Omental fat pad (tissue), 4 donors: Measurements from ENCODE around the gene ODC1. TPM values are rescaled to one million over a fixed set of nuclear protein-coding genes. Genes with fewer than 3 reads are reported as not detected.

Experiments used
- ATAC-seq: fragments of 150-250 bp; one replicate; pipeline ENCODE4 v1.9.1; 2016; ENCODE audit warnings: mild to moderate bottlenecking, moderate library complexity; ENCODE audit not compliant: low FRiP score
- DNase-seq: peaks from one replicate; pipeline ENCODE4 v3.0.0-alpha.2; 2019; ENCODE audit warnings: low spot score
- total RNA-seq, 4 donors: library from RNA; depleted of rRNA; stranded (reverse); fragments of >200 nt; gene quantifications; one replicate each; pipeline ENCODE4 v1.1.0, GENCODE V29; 2016
- TF ChIP-seq, protein P1 (sequence below), 3 donors: fragments of 450-650 bp; IDR thresholded peaks; one replicate each; pipeline ENCODE4 v1.5.1; 2016 to 2017; ENCODE audit warnings: antibody characterized with exemption in 3 of 3, mild to moderate bottlenecking in 3 of 3, moderate library complexity in 2 of 3

The ODC1 gene
- total RNA-seq, 4 donors from 2014 or later, result 46.8 to 264 (median 114) TPM

DNA sequence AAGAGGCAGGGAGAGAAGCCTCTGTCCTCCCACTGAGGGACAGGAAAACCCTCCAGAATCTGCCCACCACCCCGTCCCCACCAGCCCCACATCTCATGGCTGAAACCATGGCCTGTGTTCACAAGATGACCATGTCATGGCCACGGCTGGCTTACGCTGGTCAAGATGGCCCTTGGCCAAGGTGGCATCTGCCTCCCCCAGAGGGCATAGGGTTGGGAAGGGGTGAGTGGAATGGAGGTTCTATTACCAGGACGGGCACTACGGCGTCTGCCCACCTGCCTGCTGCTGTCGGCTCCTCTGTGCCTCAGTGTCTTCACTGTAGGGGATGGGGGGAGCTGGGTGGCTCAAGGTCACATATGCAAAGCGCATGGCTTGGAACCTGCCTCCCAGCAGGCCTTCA is 19.8 kb downstream of the ODC1 start:
- TF ChIP-seq, protein P1, sequence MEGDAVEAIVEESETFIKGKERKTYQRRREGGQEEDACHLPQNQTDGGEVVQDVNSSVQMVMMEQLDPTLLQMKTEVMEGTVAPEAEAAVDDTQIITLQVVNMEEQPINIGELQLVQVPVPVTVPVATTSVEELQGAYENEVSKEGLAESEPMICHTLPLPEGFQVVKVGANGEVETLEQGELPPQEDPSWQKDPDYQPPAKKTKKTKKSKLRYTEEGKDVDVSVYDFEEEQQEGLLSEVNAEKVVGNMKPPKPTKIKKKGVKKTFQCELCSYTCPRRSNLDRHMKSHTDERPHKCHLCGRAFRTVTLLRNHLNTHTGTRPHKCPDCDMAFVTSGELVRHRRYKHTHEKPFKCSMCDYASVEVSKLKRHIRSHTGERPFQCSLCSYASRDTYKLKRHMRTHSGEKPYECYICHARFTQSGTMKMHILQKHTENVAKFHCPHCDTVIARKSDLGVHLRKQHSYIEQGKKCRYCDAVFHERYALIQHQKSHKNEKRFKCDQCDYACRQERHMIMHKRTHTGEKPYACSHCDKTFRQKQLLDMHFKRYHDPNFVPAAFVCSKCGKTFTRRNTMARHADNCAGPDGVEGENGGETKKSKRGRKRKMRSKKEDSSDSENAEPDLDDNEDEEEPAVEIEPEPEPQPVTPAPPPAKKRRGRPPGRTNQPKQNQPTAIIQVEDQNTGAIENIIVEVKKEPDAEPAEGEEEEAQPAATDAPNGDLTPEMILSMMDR (IDR thresholded peaks at IDR 0.05), result no peak
- ATAC-seq, result no peak
- no peak for DNase-seq

DNA sequence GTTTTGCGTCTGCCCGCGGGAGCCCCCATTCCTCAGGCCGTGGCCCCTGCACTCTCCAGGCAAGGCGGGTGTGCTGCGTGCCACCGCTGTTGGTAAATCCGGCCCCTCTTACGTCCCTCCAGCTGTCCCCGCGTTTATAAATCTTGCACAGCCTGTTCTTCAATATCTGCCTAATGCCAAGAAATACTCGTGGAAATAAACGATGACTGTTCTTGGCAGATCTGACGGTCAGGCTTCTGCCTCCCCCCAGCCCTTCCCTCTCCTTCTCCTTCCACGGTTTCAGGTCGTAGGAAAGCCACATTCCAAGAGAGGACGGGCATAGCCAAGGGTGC is 20.5 kb downstream of the ODC1 start:
- no peak for DNase-seq
- TF ChIP-seq, protein P1 (IDR thresholded peaks at IDR 0.05), result no peak
- peak; percentile 21 for ATAC-seq

DNA sequence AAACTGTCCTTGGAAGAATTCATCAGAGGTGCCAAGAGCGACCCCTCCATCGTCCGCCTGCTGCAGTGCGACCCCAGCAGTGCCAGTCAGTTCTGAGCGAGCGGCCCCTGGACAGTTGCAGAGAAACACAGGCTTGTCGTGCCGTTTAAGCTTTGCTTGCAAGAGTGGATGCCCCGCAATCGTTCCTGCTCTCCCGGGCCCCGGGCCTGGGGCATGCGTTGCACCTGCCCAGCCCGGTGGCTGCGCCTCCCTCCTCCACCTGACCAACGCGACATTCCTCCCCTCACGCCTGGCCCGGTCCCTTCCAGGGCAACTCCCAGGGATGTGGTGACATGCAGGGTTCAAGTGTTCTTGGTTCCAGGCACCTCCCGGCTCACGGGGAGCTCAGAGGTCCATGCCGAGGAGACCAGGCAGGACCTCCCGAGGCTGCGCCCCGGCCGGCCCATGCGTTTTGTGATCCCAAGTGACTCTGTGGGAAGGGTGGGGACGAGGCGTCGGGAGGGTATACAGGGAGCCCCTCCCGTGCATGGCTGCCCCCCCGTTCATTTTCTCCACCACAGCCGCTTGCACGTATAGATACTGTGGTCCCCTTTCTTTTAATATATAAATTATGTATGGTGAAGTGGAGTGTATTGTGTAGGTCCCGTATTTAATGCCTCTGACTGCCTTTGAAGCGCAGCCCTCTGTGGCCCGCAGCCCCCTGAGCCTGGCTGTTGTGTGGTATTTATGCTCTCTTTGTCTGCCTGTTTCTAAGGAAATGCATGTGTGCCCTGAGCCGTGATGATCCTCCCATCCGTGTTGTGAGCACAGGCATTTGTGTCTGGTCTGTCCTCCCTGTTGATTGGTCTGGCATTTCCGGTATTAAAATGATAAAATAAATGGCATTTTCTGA is 21.2 kb downstream of the ODC1 start:
- no peak for ATAC-seq
- TF ChIP-seq, protein P1 (IDR thresholded peaks at IDR 0.05), result no peak

DNA sequence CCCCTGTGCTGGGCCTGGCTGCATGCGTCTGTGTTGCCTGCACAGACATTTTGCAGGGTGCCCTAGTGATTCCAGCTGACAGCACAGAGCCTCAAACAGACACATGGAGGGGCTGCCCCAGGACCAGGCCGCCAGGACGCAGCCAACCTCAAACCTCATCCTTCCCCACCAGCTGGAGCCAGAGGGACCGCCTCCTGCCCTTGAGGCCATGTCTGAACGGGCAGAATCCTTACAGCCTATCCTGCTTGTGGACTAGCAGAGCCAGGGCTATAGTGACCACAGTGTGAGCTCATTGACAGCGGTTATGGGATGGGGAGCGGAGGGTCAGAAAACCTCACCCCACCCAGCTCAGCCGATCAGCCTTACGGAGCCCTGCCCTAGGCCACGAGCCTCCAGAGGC is 22.4 kb downstream of the ODC1 start:
- DNase-seq (no peak), ATAC-seq (no peak)
- TF ChIP-seq, protein P1 (IDR thresholded peaks at IDR 0.05), result no peak

More for the DNA sequence above, 21.2 kb downstream of the ODC1 start:
- no peak for DNase-seq

DNA sequence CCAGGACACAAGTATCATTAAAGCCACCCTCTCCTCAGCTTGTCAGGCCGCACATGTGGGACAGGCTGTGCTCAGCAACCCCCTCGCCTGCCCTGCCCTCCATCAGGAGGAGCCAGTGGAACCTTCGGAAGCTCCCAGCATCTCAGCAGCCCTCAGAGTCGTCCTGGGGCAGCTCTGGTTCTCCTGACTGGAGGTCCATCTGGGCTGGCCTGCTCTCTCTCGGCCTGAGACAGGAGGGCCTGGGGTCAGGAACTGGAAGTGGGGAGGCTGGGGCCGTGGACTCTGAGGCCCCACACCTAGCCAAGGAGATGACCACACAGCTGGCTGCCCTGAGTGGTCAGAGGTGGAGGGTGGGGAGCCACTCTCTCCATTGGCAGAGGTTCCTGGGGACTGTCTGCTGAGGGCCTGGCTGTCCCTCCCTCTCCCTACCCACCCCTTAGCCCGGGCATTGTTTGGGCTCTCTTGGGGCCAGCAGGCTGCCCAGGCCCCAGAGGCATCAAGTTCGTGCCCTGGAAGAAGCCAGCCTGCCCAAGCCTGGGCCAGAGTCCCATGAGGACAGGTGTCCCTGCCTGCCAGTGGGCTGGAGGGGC is 23.1 kb downstream of the ODC1 start:
- no peak for ATAC-seq

DNA sequence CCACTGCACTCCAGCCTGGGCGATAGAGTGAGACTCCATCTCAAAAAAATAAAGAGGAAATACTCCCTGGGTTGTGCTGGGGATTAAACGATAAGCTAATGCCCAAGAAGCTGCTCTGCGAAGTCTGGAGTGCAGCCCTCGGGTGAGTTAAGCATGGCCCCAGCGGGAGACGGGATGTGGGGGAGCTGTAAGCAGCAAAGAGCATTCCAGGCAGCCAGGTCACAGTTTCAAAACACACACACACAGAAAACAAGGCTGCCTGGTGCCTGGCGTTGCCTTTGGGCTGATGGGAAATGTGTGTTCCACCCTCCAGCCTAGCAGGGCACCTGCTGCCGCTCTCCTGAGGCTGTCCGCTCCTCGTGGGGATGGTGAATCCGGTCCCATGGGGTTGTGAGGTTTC is 24.1 kb downstream of the ODC1 start:
- DNase-seq (no peak), ATAC-seq (peak; percentile 64)
- TF ChIP-seq, protein P1 (IDR thresholded peaks at IDR 0.05), result no peak

More for the DNA sequence above, 23.1 kb downstream of the ODC1 start:
- no peak for DNase-seq
- TF ChIP-seq, protein P1 (IDR thresholded peaks at IDR 0.05), result no peak

DNA sequence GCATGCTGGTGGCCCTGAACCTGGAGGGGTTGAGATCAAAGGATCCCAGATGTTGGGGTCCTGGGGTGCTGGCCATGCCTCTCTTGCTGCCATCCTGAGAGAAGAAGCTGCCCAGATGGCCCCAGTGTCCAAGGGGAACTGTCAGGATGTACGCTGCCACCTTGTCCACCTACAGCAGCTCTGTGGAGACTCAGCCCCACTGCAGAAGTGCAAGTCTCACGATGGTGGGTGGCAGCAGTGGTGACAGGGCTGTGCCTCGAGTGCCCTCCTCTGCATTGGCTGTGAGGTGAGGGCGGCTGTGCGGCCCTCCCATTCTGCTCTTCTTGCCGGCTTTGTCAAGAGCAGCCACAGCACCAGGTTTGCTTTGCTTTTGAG is 24.7 kb downstream of the ODC1 start:
- TF ChIP-seq, protein P1 (IDR thresholded peaks at IDR 0.05), result no peak
- ATAC-seq, result no peak
- no peak for DNase-seq
